OCI-M1 (cell line): Measurements from ENCODE around the gene GRIN3A.

Source experiments
- DNase-seq: peaks from one replicate; lab custom pipeline; 2025; lab: John Stamatoyannopoulos, UW

The GRIN3A gene

DNA sequence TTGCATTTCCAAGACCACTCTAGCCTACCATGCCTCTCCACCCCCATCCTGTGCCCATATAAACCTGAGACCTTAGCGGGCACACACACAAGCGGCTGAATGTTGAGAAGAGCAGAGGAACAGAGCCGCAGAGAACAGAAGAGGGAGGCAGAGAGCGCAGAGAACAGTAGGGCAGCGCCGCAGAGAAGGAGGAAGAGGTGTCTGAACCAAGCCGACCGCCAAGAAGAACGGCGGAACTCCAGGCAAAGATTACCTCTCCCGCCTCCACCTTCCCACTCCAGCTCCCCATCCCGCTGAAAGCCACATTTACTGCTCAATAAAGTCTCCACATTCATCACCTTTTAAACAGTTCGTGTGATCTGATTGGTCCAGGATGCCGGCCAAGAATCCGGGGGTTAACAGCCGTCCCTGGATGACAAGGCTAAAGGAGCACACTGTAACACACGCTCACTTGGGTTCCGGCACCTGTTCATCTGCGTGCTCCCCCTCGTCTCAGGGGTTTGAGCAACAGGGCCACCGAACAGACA is 33.2 kb downstream of the GRIN3A start:
- DNase-seq, result peak; percentile 82

- DNase-seq, result no peak
Observed at GRCh38 chr9:101702257-101702656, 36.2 kb downstream of the GRIN3A start.

GRCh38 chr9:101693546-101694336 is 44.7 kb downstream of the GRIN3A start:
- no peak for DNase-seq

DNA sequence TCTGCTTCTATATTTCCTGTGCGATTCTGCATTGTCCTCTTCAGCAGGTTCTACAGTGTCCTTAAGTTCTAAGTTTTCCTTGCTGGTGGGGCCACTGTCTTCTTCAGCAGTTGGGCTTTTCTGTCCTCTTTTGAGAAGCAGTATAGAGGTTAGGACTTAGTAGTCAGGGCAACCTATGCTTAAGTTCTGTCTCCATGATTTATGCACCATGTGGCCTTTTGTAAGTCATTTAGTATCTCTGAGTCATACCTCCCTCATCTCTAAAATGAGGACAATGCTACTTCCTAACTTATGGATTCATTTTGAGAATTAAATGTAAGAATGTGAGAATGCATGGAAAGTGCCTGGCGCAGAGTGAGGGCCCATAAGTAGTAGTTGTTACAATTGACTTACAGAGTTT is 46.8 kb downstream of the GRIN3A start:
- peak; percentile 11 for DNase-seq

- no peak for DNase-seq
Observed at GRCh38 chr9:101689039-101689438, 49.4 kb downstream of the GRIN3A start.

DNA sequence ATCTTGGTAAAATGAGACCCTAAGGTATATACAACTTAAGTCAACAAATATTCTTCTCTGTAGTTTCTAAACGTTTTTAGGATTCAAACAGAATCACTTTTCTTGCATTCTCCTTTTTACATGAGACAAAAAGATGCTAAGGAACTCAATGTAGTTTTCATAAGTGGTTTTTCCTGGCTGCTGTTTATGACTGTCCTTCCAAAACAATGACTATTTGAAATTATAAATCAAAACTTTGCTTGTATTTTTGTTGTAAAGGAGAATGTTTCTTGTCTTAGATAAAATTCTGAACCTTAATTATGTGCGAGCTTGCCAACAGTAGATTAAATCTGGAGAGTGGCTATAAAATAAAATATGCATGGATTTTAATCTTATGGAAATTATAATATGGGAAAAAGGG is 53.8 kb downstream of the GRIN3A start:
- no peak for DNase-seq

DNA sequence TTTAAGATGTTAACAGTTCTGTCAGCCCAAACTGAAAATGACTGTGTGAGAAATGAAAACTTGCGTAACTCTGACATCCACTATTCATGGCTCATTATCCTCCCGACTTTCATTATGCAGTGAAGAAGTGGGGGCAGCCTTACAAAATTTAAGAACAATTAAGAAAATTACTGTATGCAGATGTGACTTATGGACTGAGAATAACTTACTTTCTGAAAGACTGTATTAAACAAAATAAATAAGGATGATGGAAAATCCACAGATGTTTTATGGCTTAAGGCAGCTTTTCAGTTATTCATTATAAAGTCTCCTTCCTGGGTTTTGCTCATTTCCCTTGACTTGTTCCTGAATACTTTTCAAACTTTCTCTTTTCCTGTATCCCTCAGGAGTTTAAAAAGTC is 55.2 kb downstream of the GRIN3A start:
- no peak for DNase-seq

- peak; percentile 51 for DNase-seq
Observed at GRCh38 chr9:101677861-101678260, 60.6 kb downstream of the GRIN3A start.

DNA sequence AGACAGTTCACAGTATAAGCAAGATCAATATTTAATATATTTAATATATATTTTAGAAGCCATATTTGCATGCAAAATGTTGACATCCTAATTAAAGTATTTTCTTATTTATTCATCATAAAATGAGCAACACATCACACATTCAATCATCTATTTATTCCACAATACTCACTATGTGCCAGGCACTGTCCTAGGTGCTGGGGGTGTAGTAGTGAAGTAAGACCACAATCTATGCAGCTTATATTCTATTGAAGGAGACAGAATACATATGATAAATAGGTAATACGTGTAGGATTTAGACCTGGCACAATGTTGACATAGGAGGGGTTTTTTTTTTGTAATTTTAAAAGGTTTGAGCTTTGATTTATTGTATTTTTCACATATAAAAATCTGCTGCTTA is 63.1 kb downstream of the GRIN3A start:
- DNase-seq, result no peak

- DNase-seq, result peak; percentile 59
Observed at GRCh38 chr9:101674165-101674564, 64.3 kb downstream of the GRIN3A start.

DNA sequence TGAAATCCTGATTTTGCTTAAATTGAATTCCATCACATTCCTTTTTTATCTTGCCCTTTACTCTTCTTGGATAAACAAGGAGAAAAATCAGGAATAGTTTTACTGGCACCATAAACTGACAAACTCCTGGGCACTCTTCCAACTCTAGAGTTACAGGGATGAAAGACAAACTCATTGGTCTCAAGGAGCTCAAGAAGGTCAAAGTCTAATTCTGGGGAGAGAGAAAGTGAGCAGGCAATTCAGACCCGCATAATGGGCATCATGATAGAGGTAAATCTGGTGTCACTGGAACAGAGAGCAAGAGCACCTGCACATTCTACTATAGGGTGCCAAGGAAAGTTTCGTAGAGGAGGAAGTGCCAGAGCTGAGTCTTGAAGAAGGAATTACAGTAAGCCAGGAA is 64.8 kb downstream of the GRIN3A start:
- no peak for DNase-seq

- DNase-seq, result no peak
Observed at GRCh38 chr9:101671567-101671966, 66.9 kb downstream of the GRIN3A start.

- no peak for DNase-seq
Observed at GRCh38 chr9:101668421-101668820, 70.0 kb downstream of the GRIN3A start.

DNA sequence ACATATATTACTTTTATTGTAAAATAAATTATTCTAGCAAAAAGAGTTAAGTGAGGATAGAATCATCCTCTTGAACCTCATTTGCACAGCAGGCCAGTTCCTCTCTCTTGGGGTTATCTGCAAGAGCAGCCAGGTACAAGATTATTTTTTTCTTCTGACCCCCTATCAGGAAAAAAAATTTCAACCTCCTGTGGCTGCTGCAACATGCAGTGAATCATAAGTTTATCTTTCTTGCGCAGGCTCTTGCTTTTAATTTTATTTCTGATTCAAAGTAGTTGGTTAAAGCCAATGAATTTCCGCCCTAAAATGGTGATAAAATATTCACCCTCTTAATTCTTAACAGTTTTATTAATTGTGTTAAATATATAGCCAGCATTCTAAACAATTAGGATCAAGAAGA is 74.0 kb downstream of the GRIN3A start:
- peak; percentile 91 for DNase-seq

DNA sequence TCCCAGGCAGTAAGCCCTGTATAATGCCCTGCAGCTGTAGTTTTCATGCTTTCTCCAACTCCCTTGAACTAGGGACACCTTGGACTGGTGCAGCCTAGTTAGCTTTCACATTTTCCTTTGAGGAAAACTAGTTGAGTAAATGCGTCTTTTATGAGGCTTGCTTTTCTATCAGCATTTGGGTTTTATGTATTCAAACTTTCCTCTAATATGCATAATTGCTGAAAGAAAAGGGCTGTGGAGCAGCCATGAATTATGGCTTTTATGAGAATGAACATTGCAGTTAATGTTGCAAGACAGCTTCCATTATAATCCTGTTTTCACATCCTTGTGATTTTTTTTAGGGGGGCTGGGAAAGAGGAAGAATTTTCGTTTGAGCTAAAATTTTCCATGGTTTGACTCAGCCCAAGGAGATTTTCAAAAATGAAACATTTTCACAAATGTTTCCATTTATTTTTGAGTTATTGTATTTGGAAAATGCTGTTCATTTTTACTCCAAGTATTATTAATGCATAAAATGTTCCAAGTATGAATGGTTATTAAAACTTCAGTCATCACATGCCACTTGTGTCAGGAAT is 85.8 kb downstream of the GRIN3A start:
- DNase-seq, result no peak

DNA sequence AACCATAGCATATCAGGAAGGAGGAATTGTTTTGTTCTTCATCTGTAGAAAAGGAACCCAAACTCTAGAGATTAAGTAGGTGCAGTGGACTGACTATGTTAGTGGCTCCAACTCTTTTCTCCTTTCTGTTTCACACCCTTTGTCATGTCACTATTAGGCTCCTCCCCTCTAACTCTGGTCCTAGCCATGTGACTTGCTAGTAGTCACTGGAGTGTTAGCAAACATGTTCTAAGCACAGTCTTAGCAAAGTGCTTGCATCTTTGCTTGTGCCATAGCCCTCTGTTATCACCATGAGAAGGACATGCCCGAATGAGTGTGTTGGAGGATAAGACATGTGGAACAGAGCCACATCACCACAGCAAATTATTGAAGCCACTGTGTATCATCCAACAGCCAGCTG is 88.3 kb downstream of the GRIN3A start:
- peak; percentile 88 for DNase-seq

- DNase-seq, result no peak
Observed at GRCh38 chr9:101648493-101648892, 90.0 kb downstream of the GRIN3A start.

DNA sequence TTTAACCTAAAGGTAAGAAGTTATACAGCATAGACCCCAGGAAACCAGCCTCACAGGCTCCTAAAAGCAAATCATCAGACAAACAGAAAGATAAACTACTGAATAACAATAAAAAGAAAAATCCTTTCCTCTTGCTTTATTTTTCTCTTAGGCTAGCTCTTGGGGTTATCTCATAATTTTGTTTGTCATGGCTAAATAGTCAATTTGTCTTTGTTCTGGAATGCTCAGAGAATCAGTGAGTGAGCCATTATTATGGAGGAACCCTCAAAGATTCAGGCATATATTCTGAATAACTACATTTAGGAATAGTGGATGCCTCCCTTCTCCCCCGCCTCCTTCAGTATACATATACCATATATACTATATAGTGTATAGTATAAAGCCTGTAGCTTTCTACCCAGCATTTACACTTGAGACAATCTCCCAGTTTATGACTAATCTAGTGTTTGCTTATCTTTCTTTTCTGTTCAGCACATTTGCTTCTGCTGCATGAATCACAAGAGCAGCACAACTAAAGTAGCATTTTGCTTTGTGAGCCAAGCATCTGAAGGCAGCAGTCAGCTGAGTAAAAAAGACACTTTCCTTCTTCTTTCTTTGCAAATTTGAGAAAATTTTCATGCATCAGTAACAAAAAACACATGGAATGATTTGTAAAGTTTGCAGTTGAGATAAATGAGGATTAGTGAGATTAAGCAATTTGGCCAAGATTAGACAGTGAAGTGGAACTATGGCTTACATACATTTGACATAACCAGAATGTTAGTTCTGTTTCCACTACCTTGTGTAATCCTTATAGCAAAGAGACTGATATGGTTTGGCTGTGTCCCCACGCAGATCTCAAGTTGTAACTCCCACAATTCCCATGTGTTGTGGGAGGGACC is 98.4 kb downstream of the GRIN3A start:
- peak; percentile 68 for DNase-seq

DNA sequence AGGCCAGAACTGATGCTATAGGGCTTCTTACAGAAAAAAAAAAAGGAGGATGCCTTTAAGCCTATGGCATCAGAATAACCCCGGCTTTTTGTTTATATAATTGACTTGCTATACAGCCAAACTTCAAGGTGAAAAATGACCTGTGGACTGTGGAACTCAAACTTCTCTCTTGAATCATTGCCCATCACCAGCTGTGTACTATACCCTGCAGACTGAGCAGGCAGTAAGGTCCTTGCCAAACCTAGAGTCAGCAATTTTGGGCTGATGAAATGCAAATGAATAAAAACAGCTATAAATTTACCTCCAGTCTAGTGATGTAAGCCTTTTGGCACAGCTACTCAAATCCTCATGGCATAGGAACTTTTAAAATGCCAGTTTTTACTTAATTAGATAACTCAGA is 99.1 kb downstream of the GRIN3A start:
- DNase-seq, result no peak

- no peak for DNase-seq
Observed at GRCh38 chr9:101636247-101636646, 102.2 kb downstream of the GRIN3A start.

GRCh38 chr9:101635473-101635872 is 103.0 kb downstream of the GRIN3A start:
- peak; percentile 23 for DNase-seq

DNA sequence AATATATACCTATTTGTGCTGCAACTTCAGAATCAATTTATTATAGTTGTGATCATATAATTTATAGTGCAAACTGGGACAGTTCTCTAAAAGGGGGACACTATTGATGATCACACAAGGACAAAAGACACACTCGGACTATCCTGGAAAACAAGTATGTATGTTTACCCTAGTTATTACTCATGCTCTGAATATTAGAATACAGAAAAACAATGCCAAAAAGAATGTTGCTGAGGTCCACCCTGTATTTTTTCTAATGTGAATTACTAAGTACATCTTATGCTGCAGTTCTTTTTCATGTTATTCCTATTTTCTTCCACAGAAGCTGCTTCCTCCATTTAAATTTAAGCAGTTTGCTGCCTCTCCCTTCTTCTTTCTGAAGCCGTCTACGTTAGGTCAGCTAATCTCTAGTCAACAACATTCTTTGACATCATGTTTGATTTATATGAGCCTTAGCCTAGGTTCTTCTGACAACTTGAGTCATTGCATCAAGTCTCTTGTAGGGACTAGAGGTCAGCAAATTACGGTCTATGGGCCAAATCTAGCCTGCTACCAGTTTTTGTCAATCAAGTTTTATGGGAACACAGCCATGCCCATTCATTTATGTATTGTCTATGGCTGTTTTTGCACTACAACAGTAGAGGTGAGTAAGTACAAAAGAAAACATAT is 103.6 kb downstream of the GRIN3A start:
- no peak for DNase-seq
